Stimulated activated naive CD8-positive, alpha-beta T cell treated with anti-CD3 and anti-CD28 coated beads, Interleukin-15, Interleukin-2, amounts not matched to agents 100 ng/mL and 50 ng/mL, for 24 hours (primary cell): Measurements from ENCODE around the gene CPPED1.

ENCODE experiments used
- H3K27ac Mint-ChIP-seq: one replicate; pipeline ENCODE4 v1.8.0; 2021; ENCODE audit warnings: mild to moderate bottlenecking, mixed read lengths
- H3K27me3 Mint-ChIP-seq: one replicate; pipeline ENCODE4 v1.8.0; 2021; ENCODE audit warnings: mixed read lengths
- H3K36me3 Mint-ChIP-seq: one replicate; pipeline ENCODE4 v1.8.0; 2021; ENCODE audit warnings: low read depth, mixed read lengths
- H3K4me1 Mint-ChIP-seq: one replicate; pipeline ENCODE4 v1.8.0; 2021; ENCODE audit warnings: low read depth, mixed read lengths
- H3K4me3 Mint-ChIP-seq: one replicate; pipeline ENCODE4 v1.8.0; 2021; ENCODE audit warnings: mild to moderate bottlenecking, mixed read lengths
- H3K9me3 Mint-ChIP-seq: one replicate; pipeline ENCODE4 v1.8.0; 2021; ENCODE audit warnings: mixed read lengths

CPPED1 gene

DNA sequence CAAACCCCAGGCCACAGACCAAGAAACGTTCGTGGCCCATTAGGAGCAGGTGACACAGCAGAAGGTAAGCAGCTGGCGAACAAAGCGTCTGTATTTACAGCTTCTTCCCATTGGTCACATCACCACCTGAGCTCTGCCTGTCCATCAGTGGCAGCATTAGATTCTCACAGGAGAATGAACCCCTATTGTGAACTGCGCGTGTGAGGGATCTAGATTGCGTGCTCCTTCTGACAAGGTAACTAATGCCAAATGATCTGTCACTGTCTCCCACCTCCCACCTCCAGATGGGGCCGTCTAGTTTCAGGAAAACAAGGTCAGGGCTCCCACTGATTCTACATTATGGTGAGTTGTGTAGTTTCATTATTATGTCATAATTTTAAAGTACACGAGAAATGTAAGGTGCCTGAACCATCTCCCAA is 186.3 kb downstream of the CPPED1 start:
- H3K27me3 Mint-ChIP-seq: peaks cover 7% of the 10 kb centered on the region
- H3K36me3 Mint-ChIP-seq: no peaks in the 10 kb centered on the region
- H3K4me3 Mint-ChIP-seq: peak overlapping the region; percentile 45
- H3K27ac Mint-ChIP-seq: peak overlapping the region; percentile 52
- H3K4me1 Mint-ChIP-seq: peaks cover 57% of the 10 kb centered on the region
- peaks cover 3% of the 10 kb centered on the region for H3K9me3 Mint-ChIP-seq

DNA sequence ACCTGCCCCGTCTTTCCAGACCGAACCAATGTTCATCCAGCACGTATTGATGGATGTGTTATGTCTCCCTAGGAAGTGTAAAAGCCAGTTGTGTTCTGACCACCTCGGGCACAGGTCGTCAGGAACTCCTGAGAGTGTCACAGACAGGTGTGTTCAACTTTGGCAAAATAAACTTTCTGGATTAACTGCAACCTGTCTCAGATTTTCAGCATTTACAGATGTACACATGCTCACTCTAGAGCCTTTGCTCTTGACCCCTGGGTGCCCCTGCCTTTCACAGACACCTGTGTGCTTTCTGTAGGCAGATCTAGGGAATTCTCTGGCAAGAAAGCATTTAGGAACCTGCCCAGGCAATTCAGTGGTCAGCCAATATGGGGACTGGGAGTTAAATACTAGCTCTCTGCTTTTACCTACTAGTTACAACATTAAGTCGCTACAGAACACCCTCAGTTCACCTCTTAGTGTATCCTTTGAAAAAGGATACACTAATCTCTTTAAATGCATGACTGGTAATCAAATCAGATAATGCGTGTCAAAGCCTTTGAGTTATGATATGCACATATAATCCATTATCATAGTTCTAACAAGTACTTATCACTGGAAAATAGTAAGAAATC is 188.9 kb downstream of the CPPED1 start:
- Mint-ChIP-seq H3K36me3 (no peaks in the 10 kb centered on the region), H3K4me1 (peaks cover 51% of the 10 kb centered on the region), H3K4me3 (no peak overlapping the region), H3K27ac (peak overlapping the region; percentile 97), H3K9me3 (peaks cover 4% of the 10 kb centered on the region), H3K27me3 (peaks cover 11% of the 10 kb centered on the region)

DNA sequence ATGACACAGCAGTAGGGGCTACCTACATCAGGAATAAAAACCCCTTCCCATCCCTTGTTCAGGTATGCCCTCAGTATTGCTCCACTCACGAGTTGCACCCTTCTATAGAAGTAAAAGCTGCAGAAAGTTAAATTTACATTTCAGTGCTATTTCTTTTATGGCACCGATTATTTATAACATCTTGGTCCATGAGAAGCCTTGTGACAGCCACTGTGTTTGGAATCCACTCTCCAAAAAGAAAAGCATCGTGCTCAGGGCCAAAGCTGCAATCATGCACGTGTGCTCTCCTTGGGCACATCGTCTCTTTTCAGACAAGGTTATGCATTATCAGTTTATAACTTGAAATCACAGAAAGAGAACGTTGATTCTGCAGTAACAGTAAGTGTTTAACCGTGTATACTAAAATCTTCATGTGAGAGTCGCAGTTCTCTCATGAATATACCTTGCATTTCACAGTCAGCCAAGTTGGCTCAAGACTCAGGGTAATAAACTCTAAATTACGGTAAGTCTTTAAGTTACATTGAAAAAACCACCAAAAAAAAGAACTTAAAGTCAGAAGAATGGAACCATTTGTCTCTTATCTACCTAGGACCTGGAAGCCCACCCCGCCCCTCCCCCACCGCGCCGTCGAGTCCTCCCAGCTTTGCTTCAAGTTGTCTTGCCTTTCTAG is 189.6 kb downstream of the CPPED1 start:
- peaks cover 46% of the 10 kb centered on the region for H3K4me1 Mint-ChIP-seq
- no peaks in the 10 kb centered on the region for H3K36me3 Mint-ChIP-seq
- H3K4me3 Mint-ChIP-seq: no peak overlapping the region
- peak overlapping the region; percentile 97 for H3K27ac Mint-ChIP-seq
- peaks cover 13% of the 10 kb centered on the region for H3K27me3 Mint-ChIP-seq
- H3K9me3 Mint-ChIP-seq: peaks cover 4% of the 10 kb centered on the region

DNA sequence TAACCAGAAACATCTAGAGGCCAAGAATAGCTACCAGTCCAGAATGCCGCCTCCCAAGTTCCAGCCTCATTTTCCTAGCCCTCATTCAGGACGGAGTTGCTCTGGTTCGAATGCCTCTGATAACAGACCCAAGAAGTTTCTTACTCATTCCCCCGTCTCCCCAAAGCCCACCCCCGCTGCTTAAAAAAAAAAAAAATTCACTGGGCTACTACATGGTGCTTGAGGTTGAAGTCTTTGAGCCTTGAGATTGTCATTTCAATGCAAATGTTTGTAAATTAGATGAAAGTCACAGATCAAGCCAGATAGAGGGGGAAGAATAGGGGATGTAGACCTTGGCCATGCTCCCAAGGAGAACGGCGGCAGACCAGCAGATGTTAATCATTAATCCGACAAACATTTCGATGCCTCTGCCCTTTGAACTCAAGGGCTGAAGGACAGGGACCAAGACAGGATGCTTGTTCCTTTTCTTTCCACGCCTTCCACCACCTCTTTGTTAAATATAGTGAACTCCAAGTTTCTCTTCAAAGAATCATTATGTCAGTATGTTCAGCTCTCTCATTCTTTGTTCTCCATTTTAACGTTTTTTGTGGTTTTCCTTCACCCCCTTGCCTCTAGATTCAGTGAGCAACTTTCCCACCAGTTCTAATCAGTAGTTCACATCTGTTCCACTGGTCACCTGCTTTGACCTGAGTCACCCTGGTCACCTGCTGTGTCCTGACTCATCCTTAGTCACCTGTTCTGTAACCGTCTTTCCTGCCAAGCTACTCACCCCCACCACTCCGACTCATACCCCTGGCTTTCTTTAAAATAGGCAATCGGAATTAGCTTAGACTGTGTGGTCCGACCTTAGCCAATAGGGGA is 190.3 kb downstream of the CPPED1 start:
- H3K9me3 Mint-ChIP-seq: peaks cover 9% of the 10 kb centered on the region
- H3K27me3 Mint-ChIP-seq: peaks cover 16% of the 10 kb centered on the region
- peaks cover 3% of the 10 kb centered on the region for H3K36me3 Mint-ChIP-seq
- H3K4me3 Mint-ChIP-seq: peak overlapping the region; percentile 77
- H3K4me1 Mint-ChIP-seq: peaks cover 42% of the 10 kb centered on the region
- H3K27ac Mint-ChIP-seq: peak overlapping the region; percentile 97

DNA sequence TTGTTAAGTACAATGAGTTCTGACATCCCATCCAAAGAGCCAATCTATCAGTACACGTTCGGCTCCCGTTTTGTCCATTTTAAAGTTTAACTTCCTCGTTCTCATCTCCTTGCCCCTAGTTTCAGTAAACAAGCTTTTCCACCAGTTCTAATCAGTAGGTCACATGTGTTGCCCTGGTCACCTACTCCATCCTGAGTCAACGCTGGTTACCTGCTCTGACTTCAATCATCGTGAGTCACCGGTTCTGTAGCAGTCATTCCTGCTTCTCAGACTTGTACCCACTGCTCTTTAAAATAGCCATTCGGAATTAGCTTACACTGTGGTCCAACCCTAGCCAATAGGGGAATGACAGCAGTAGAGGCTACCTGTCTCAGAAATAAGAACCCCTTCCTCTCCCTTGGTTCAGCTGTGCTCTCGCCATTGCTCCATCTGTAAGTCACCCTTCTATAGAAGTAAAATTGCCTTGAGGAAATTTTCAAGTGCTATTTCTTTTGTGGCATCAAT is 191.0 kb downstream of the CPPED1 start:
- Mint-ChIP-seq H3K27ac (peak overlapping the region; percentile 97), H3K4me1 (peaks cover 35% of the 10 kb centered on the region), H3K4me3 (peak overlapping the region; percentile 77), H3K27me3 (peaks cover 13% of the 10 kb centered on the region), H3K9me3 (peaks cover 9% of the 10 kb centered on the region), H3K36me3 (peaks cover 3% of the 10 kb centered on the region)

DNA sequence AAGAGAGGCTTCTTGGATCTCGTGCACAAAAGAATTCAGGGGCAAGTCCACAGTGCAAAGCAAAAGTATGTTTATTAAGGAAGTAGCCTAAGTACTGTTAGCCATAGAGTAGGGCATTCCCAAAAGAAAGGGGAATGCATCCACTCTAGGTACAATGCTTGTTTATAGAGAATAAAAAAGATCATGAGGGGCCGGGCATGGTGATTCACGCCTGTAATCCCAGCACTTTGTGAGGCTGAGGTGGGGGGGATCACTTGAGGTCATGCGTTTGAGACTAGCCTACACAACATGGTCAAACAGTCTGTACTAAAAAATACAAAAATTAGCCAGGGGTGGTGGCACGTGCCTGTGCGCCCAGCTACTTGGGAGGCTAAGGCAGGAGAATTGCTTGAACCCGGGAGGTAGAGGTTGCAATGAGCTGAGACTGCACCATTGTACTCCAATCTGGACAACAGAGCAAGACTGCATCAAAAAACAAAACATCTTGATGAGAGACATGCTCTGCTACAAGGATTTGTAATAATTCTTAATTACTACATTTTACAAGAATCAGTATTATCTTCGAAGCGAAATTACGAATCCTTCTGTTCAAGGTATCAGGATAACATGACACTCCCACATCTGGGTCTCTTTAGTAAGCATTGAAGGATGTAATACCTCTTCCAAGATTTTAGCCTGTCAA is 191.6 kb downstream of the CPPED1 start:
- peak overlapping the region; percentile 97 for H3K27ac Mint-ChIP-seq
- H3K36me3 Mint-ChIP-seq: peaks cover 3% of the 10 kb centered on the region
- peaks cover 13% of the 10 kb centered on the region for H3K27me3 Mint-ChIP-seq
- peaks cover 29% of the 10 kb centered on the region for H3K4me1 Mint-ChIP-seq
- H3K9me3 Mint-ChIP-seq: peaks cover 9% of the 10 kb centered on the region
- no peak overlapping the region for H3K4me3 Mint-ChIP-seq

DNA sequence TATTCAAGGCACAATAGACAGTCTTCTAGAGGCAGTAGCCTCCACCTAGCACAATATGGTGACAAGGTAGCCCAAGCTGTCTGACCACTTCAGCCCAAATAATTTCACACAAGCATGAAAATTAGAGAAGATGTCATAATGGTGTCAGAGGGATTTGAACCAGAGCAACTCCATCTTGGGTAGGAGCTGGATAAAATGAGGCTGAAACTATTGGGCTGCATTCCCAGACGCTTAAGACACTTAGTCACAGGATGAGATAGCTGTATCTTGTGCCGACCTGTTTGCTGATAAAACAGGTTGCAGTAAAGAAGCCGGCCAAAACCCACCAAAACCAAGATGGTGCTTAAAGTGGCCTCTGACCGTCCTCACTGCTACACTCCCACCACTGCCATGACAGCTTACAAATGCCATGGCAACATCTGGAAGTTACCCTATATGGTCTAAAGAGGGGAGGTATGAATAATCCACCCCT is 192.6 kb downstream of the CPPED1 start:
- H3K4me1 Mint-ChIP-seq: peaks cover 24% of the 10 kb centered on the region
- H3K4me3 Mint-ChIP-seq: no peak overlapping the region
- no peak overlapping the region for H3K27ac Mint-ChIP-seq
- peaks cover 21% of the 10 kb centered on the region for H3K27me3 Mint-ChIP-seq
- peaks cover 3% of the 10 kb centered on the region for H3K36me3 Mint-ChIP-seq
- H3K9me3 Mint-ChIP-seq: peaks cover 16% of the 10 kb centered on the region

DNA sequence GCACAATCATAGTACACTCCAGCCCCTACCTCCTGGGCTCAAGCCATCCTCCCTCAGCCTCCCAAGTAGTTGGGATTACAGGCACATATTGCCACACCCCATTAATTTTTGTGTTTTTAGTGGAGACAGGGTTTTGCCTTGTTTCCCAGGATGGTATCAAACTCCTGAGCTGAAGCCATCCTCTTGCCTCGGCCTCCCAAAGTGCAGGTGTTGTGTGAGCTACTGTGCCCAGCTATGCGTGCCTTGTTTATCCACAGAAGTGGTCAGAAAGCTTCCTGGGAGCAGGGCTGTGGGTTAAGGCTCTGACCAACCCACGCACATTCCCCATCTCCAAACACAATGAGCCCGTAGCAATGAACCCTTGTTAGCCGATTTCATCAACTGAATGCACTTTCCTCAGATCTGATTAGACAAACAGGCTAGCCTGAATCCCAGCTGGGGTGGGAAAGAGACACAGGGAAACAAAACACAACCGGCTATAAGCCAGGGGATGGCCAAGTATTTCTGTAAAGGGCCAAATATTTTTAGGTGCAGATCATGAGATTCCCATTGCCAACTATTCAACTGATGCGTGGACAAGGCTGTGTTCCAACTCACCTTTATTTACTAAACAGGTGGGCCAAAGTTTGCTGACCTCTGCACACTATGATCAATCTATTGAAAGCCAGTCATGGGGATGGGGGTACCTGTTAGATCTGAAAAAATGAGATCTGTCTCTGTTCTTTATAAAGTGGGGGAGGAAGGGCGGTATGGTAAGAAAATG is 193.6 kb downstream of the CPPED1 start:
- Mint-ChIP-seq H3K27ac (no peak overlapping the region), H3K27me3 (peaks cover 21% of the 10 kb centered on the region), H3K9me3 (peaks cover 16% of the 10 kb centered on the region), H3K4me3 (no peak overlapping the region), H3K36me3 (peaks cover 3% of the 10 kb centered on the region), H3K4me1 (peaks cover 24% of the 10 kb centered on the region)
